GM18907 (cell line): Measurements from ENCODE around the gene PDE3A.

Source experiments
- ATAC-seq: cut with Tn5 transposase; IDR thresholded peaks from one replicate; pipeline ENCODE4 v1.9.1; 2021; ENCODE audit warnings: mild to moderate bottlenecking, moderate library complexity; ENCODE audit not compliant: unreplicated experiment

Gene PDE3A

GRCh38 chr12:20420557-20420956 lies 52.2 kb downstream of the PDE3A start:
- ATAC-seq, result no peak

- no peak for ATAC-seq
Observed at GRCh38 chr12:20421421-20421820, 53.1 kb downstream of the PDE3A start.

GRCh38 chr12:20423557-20423956 lies 55.2 kb downstream of the PDE3A start:
- ATAC-seq, result no peak

- ATAC-seq, result no peak
Observed at GRCh38 chr12:20424841-20425240, 56.5 kb downstream of the PDE3A start.

GRCh38 chr12:20426191-20426590 lies 57.9 kb downstream of the PDE3A start:
- no peak for ATAC-seq

- ATAC-seq, result no peak
Observed at GRCh38 chr12:20426957-20427356, 58.6 kb downstream of the PDE3A start.

GRCh38 chr12:20429852-20430251 lies 61.5 kb downstream of the PDE3A start:
- no peak for ATAC-seq

GRCh38 chr12:20432290-20432689 lies 64.0 kb downstream of the PDE3A start:
- ATAC-seq, result no peak

GRCh38 chr12:20434996-20435395 lies 66.7 kb downstream of the PDE3A start:
- no peak for ATAC-seq

GRCh38 chr12:20436316-20436715 lies 68.0 kb downstream of the PDE3A start:
- ATAC-seq, result no peak

- no peak for ATAC-seq
Observed at GRCh38 chr12:20438299-20438779, 70.0 kb downstream of the PDE3A start.

GRCh38 chr12:20439626-20440025 lies 71.3 kb downstream of the PDE3A start:
- ATAC-seq, result no peak

GRCh38 chr12:20440408-20440807 lies 72.1 kb downstream of the PDE3A start:
- no peak for ATAC-seq

- ATAC-seq, result no peak
Observed at GRCh38 chr12:20442322-20442721, 74.0 kb downstream of the PDE3A start.

GRCh38 chr12:20443255-20443654 lies 74.9 kb downstream of the PDE3A start:
- no peak for ATAC-seq

GRCh38 chr12:20443792-20444191 lies 75.5 kb downstream of the PDE3A start:
- ATAC-seq, result no peak

GRCh38 chr12:20444595-20445170 lies 76.3 kb downstream of the PDE3A start:
- ATAC-seq, result no peak

GRCh38 chr12:20445687-20446086 lies 77.3 kb downstream of the PDE3A start:
- no peak for ATAC-seq

GRCh38 chr12:20446836-20447235 lies 78.5 kb downstream of the PDE3A start:
- ATAC-seq, result no peak

GRCh38 chr12:20448781-20449180 lies 80.4 kb downstream of the PDE3A start:
- ATAC-seq, result no peak

- no peak for ATAC-seq
Observed at GRCh38 chr12:20450591-20451180, 82.3 kb downstream of the PDE3A start.

GRCh38 chr12:20451761-20452160 lies 83.4 kb downstream of the PDE3A start:
- no peak for ATAC-seq

GRCh38 chr12:20452496-20453010 lies 84.2 kb downstream of the PDE3A start:
- ATAC-seq, result no peak
